ENCODE measurements around the gene S100P. TPM values are rescaled to one million over a fixed set of nuclear protein-coding genes. Genes with fewer than 3 reads are reported as not detected.

S100P gene
- total RNA-seq, result 0.39 TPM in 1 of 2 replicates, not detected in the other

GRCh38 chr4:6693231-6694176 lies at the start of gene S100P:
Gene S100P (plus strand): TSS chr4:6693878. CDS start chr4:6693933, 55 bp downstream.

GRCh38 chr4:6709230-6710114 lies 15.8 kb downstream of the S100P start, which contains the start of gene MRFAP1L1:
Gene MRFAP1L1 (minus strand): TSS chr4:6709865. CDS start chr4:6709629, 236 bp downstream.

GRCh38 chr4:6716018-6716911 lies 22.6 kb downstream of the S100P start, which contains the start of gene BLOC1S4:
Gene BLOC1S4 (plus strand): TSS chr4:6716174. CDS start chr4:6716210, 36 bp downstream.

Other genes with a start within 250 kb of the S100P start
- 0.26 TPM in 1 of 2 replicates, not detected in the other for gene PPP2R2C, start 221.3 kb upstream of the S100P start, total RNA-seq
- gene MAN2B2, start 118.7 kb upstream of the S100P start, total RNA-seq, result 20.7 and 22.2 TPM in 2 replicates
- gene MRFAP1, start 53.2 kb upstream of the S100P start, total RNA-seq, result 225 and 267 TPM in 2 replicates
- gene MRFAP1L1, start 16.0 kb downstream of the S100P start, total RNA-seq, result 31.3 and 52.2 TPM in 2 replicates
- 17.0 and 25.7 TPM in 2 replicates for gene BLOC1S4, start 22.3 kb downstream of the S100P start, total RNA-seq
- gene KIAA0232, start 88.8 kb downstream of the S100P start, total RNA-seq, result 10.9 and 15.8 TPM in 2 replicates
- 20.8 and 26.4 TPM in 2 replicates for gene TBC1D14, start 215.9 kb downstream of the S100P start, total RNA-seq